Stimulated activated CD8-positive, alpha-beta memory T cell treated with anti-CD3 and anti-CD28 coated beads, Interleukin-4, amount 100 ng/mL, for 24 hours (primary cell): Measurements from ENCODE around the gene ADK.

Source experiments
- DNase-seq: peaks from one replicate; pipeline ENCODE4 v3.0.0-alpha.2; 2020; ENCODE audit warnings: low read depth

Gene ADK

DNA sequence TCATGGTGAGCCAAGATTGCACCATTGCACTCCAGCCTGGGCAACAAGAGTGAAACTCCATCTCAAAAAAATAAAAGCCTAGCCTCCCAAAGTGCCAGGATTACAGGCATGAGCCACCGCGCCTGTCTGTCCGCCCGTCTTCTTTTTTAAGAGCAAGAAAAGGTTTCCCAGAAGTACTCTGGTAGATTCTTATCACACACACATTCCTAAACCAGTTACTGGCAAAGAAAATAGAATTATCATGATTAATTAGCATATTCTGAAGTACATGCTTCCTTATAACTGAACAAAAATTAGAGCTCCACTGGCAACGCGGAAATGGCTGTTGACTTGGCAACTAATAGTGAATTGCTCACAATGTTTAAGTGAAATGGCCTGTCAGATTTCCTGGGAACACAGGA is 87.0 kb downstream of the ADK start:
- no peak for DNase-seq

GRCh38 chr10:74238516-74238915 is 87.5 kb downstream of the ADK start:
- no peak for DNase-seq

DNA sequence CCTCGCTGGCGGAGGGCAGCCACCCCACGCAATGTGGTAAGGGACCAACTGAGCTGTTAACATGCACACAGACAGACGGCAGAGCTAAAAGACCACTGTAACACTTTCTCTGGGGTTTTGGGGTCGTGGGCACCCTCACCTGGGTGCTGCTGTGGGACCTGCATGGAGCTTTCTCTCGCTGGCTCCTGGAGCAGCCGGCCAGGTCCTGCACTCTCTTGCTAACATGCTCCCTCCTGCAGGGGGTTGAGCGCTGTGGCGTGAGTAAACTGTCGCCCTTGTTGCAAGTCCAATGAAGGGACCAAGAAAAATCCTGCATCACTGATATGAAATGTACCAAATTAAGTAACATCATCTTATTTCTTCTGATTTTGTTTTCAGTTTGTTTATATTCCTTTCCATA is 92.0 kb downstream of the ADK start:
- no peak for DNase-seq

DNA sequence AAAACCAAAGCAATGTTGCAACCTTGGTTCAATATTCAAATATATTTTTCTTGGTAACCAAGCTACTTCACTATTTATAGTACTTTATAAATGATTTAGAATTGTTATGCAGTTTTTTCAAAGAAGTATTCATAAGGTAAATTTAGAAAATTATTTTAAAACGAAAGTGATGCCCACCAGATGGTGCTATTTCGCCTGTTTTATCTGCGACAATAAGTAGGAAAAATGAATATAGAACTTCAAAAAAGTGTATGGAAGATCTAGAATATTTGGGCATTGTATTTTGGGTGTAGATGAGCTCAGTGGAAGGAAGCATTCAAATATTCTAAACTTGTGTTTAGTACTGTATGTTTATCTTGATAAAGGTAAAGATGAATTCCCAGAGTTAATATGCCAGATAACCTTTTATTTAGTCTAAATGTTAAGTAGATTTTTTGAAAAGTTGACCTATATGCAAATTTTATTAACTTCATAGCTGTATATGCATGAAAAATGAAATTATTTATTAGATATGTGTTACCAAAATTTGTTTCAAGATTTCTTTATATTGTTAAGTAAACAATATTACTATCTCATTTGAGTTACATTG is 93.2 kb downstream of the ADK start:
- DNase-seq, result no peak

- no peak for DNase-seq
These were observed 93.8 kb downstream of the ADK start for GRCh38 chr10:74244807-74245206.

DNA sequence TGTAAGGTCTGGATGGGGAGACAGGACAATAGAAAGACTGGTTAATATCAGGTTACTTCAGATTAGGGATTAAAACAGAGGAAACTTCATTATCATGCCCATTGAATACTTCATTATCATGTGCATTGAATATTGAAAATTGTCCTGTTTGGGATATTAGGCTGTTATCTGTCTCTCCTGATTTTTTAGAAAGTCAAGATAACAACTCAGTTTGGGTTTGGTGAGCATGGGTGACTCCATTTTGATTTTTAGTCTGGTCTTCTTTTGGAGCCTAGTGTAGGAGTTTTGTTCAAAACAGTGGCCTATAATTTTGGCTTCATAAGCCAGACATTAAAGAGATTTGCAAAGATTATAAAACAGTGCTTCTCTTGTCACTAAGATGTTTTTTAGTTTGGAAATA is 95.5 kb downstream of the ADK start:
- DNase-seq, result no peak

GRCh38 chr10:74249865-74250264 is 98.8 kb downstream of the ADK start:
- DNase-seq, result no peak

- no peak for DNase-seq
These were observed 104.2 kb downstream of the ADK start for GRCh38 chr10:74255214-74255613.

DNA sequence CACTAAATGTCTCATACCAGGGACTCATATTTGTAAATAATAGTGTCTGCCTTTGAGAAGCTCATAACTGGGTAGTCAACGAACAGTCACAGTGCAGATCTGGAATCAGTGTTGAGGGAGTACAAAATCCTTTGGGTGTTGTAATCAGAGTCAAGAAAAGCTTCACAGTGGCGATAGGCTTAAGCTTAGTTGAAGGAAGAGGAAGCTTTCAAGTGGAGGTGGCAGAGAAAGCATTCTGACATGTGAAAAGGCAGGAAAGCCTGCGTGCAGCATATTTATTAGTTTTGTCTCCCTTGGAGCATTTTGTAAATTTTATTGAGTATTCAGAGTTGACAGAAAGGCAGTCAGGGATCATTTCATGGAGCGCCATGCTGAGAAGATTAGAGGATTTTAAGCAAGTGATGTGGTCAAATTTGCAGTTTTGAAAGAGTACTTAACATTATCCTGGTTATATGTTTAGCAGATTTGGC is 104.9 kb downstream of the ADK start:
- no peak for DNase-seq

DNA sequence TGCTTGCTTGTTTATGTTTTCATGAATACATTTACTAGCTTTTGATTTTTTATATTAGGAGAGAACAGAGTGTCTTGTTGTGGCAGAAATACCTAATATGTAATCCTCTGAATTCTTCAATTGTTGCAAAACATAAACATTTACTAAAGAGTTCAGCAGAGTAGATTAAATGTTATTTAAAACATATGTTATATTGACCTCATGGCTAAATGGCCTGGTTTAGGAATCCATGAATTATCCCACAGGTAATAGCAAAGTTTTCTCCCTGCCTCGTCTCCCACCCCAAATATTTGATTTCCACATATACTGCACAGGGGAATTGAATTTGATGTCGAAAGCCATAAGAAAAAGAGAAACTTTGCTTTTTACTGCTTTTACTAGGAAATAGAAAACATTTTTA is 111.8 kb downstream of the ADK start:
- no peak for DNase-seq

DNA sequence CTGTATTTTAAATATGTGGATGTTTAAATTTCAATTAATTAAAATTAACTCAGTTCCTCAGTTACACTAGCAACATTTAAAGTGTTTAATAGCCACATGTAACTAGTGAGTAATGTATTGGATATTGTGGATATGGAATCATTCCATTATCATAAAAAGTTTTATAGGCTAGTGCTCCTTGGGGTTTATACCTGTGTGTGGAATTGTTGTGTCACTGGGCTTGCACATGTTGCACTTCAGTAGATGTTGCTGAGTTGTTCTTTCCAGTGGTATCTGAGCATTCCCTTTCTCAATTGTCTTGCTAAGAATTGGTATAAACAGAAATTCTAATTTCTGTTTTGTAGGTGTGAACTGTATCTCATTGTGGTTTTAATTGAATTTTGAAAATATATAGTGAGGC is 113.0 kb downstream of the ADK start:
- no peak for DNase-seq

GRCh38 chr10:74272288-74272687 is 121.3 kb downstream of the ADK start:
- no peak for DNase-seq

- no peak for DNase-seq
These were observed 124.8 kb downstream of the ADK start for GRCh38 chr10:74275755-74276290.

GRCh38 chr10:74276416-74276815 is 125.4 kb downstream of the ADK start:
- no peak for DNase-seq

GRCh38 chr10:74282151-74282847 is 131.3 kb downstream of the ADK start:
- no peak for DNase-seq

- no peak for DNase-seq
These were observed 131.8 kb downstream of the ADK start for GRCh38 chr10:74282848-74283210.

DNA sequence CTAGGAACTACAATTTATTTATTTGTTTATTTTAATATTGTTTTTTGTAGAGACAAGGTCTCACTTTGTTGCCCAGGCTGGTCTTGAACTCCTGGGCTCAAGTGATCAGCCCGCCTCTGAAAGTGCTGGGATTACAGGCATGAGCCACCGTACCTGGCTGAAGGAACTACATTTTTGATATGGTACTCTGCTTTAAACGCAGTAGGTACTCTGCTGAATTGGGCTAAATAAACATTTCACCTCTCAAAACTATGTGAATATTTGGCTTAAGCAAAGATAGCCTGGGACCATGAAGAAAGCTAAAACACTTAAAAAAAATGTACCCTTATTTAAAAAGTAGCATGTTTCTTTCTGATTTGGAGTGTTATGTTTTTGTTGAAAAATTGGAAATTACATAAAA is 138.2 kb downstream of the ADK start:
- DNase-seq, result no peak

DNA sequence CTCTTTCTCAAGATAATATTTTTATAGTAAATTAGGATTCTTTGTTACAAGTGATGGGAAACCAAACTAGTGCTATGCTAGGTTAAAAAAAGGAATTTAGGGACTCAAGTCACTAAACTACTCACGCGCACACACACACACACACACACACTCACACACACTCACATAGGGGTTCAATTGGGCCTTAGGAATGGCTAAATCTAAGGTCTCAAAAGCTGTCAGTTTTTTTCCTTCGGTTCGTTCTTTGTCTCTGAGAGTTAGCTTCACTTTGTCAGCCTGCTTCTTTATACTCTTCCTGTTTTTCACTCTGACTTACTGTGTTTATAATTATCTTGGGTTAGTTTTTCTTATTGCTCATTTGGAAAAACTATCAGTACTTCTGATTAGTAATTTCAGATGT is 138.9 kb downstream of the ADK start:
- no peak for DNase-seq

DNA sequence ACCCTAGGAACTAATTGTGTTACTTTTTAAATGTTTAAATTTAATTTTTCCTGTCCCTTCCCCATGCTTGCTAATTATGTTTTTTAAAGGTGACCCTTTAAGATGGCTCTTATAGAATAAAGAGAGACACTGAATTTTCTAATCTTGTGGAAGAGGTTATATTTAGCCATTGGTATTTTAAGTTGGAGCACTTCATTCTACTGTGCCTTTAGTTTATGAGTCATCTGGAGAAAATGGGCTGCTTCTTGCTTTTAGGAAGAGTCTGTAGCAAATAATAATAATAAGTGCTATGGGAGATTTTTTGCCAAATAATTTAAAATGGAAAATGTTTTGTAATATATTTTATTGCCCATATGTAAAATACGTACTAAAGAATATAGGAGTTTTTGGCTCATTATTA is 139.7 kb downstream of the ADK start:
- DNase-seq, result no peak

DNA sequence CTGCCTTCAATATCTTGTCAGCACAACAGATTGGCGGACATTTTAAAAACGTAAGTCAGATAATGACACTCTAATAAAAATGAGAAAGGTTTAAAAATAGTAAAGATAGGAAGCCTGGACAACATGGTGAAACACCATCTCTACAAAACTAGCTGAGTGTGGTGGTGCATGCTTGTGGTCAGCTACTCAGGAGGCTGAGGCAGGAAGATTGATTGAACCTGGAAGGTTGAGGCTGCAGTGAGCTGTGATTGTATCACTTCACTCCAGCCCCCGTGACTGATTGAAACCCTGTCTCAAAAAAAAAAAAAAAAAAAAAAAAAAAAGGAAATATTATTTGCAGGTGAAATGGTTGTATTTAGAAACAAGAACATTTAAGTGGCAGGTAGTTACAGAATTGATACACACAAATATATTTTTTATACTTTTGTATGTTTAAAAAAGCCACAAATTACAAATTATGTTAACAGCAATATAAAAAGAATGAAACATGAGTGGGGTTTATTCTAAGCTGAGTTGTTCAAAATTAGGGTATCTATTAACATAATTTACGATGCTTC is 141.9 kb downstream of the ADK start:
- DNase-seq, result no peak

- no peak for DNase-seq
These were observed 142.8 kb downstream of the ADK start for GRCh38 chr10:74293686-74294371.

DNA sequence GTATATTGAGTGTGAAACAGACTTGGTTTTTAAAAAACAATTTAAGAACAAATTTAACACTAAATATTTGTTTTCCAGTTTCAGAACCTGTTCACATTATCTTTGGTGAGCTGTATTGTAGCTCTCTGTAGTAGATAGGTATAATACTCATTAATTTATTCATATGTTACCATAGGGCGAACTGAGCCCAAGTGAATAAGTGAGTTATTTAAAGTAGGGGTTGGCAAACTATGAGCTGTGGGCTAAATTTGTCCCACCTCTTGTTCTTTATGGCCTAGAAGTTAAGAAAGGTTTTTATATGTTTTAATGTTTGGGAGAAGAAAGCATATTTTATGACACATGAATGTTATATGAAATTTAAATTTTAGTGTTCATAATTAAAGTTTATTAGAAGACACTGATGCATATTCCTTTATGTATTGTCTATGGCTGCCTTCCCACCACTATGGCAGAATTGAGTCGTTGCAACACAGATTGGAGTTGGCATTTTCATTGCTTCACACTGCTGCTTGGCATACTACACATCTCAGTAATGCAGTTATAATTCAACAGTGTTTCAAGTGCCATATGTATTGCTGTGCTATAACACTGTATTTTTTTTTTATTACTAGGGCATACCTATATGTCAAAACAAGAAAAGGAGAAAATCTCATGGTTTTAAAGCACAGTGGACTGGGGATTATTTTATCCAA is 146.5 kb downstream of the ADK start:
- no peak for DNase-seq
